Uterus (tissue), 2 donors: ENCODE data around the gene MCAT.

Experiments used
- CTCF ChIP-seq, 4 experiments: fragments of 200-600 bp in 2 of 4; fragments of 450-650 bp in 2 of 4; sonication (generic) in 2 of 4; IDR thresholded peaks; one replicate each; pipeline ENCODE4 v1.5.1; 2016 to 2019; ENCODE audit warnings: antibody characterized with exemption in 4 of 4, mild to moderate bottlenecking in 2 of 4, moderate library complexity in 1 of 4
- POLR2A ChIP-seq, 2 donors: fragments of 450-650 bp; IDR thresholded peaks; one replicate each; pipeline ENCODE4 v1.6.1; 2016; ENCODE audit warnings: antibody characterized with exemption in 2 of 2, mild to moderate bottlenecking in 1 of 2, moderate library complexity in 1 of 2

GRCh38 chr22:43092085-43092484 lies 51.1 kb downstream of the MCAT start:
- TF ChIP-seq POLR2A (IDR thresholded peaks at IDR 0.05) (no peak), CTCF (IDR thresholded peaks at IDR 0.05) (no peak)
